ENCODE data around the gene ROR1. TPM values are rescaled to one million over a fixed set of nuclear protein-coding genes. Genes with fewer than 3 reads are reported as not detected.

The ROR1 gene
- total and polyA plus RNA-seq, 2 of the 4 experiments (the other 2 are of a cell fraction) = 4.4 to 10.0 TPM

DNA sequence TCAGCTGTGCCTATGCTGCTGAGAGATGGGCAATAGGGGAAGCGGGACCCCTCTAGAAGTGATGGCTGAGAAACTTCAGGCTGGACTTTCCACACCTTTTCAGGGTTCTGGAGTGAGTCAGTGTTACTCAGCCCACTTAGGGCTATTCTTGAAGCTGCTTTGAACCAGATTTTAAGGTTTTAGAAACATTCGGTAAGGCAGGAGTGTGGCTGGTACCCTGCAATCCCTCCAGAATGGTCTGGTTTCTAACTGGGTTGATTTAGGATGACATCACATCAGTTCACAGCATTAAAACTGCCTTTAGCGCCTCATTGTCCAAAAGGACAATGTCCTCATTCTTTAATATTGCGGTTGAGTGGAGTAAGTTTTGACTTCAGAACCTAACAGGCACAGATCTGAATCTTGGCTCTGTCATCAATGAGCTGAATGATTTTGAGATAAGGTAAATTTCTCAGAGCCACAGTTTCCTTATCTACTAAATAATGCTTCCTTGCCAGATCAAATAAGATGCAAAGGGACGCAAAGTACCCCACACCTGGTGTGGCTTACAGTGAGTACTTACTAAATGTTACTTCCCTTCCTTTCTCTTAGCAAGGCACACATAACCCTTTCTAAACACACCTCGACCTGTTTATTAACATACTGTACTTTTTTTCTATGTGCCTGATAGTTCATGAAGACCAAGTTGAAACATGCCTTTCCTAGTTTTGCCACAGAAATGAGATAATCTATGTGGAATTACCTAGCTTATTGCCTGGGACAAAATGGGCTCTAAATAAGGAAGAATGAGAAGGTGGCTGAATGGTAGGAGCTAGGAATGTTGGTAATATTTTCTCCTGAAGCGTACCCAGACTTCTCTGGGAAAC is 209.8 kb downstream of the ROR1 start:
- no peaks in the 10 kb centered on the region for H3K36me3 ChIP-seq (ENCODE audit: control insufficient read depth, insufficient read depth, low read length)
- H2BK20ac ChIP-seq (ENCODE audit: low read depth, low read length) = no peak overlapping the region
- 80% methylated on average over 1 of the region's 7 CpGs; no CpG with 5 or more reads in 1 of the 2 experiments for WGBS, 2 experiments (ENCODE audit: extremely low coverage in 2 of 2, insufficient read length in 1 of 2)
- H3K9ac ChIP-seq (ENCODE audit: low read depth, low read length) = no peak overlapping the region
- intact Hi-C loops (cut with micrococcal nuclease) (no loop called here), in situ Hi-C loops (cut with MboI; ENCODE audit: low sequenced_read_pairs) (no loop called here), dilution Hi-C loops (cut with HindIII; ENCODE audit: low sequenced_read_pairs, unreplicated experiment) (no loop called here)
- H3K9me1 ChIP-seq (ENCODE audit: insufficient read depth, low read length) = no peaks in the 10 kb centered on the region
- CTCF ChIA-PET = interaction anchor here (0.5 to 0.9 kb wide), 2 partner anchors 8 to 224 kb away, joined by 3 read pairs; no protein-coding TSS in a partner anchor
- H4K5ac ChIP-seq (ENCODE audit: low read depth, low read length) = no peak overlapping the region
- no peak overlapping the region for H3K4ac ChIP-seq (ENCODE audit: low read depth, low read length)
- H2AK5ac ChIP-seq (ENCODE audit: low read depth, low read length) = no peak overlapping the region
- H3K4me3 ChIP-seq (ENCODE audit: insufficient read depth, low read depth, low read length) = no peak overlapping the region
- H4K91ac ChIP-seq (ENCODE audit: insufficient read depth, low read depth, low read length) = no peak overlapping the region
- H2BK15ac ChIP-seq (ENCODE audit: low read depth, low read length) = no peak overlapping the region
- no peak overlapping the region for H2BK120ac ChIP-seq (ENCODE audit: low read depth, low read length)
- DNase-seq (no peak), ATAC-seq (ENCODE audit: low read depth) (no peak)
- H2AFZ ChIP-seq (replicated peaks; ENCODE audit: low read length, poor library complexity) = no peak overlapping the region
- no peak overlapping the region for H3K18ac ChIP-seq (ENCODE audit: low read depth, low read length)
- no peak overlapping the region for H3K4me2 ChIP-seq (ENCODE audit: low read depth, low read length)
- no peak overlapping the region for H3K27ac ChIP-seq (ENCODE audit: insufficient read depth, low read length)
- no peak overlapping the region for H2AK9ac ChIP-seq (replicated peaks; ENCODE audit: low read depth, low read length, poor library complexity)
- no peaks in the 10 kb centered on the region for H3K9me3 ChIP-seq (ENCODE audit: control insufficient read depth, insufficient read depth, low read length)
- no peaks in the 10 kb centered on the region for H4K20me1 ChIP-seq (ENCODE audit: insufficient read depth, low read length)
- H3K79me1 ChIP-seq (ENCODE audit: low read depth in 1 of 2, low read length in 2 of 2) = no peaks in the 10 kb centered on the region
- no peak overlapping the region for H2BK5ac ChIP-seq (ENCODE audit: low read depth, low read length, poor library complexity, severe bottlenecking)
- no peak overlapping the region for H3K23ac ChIP-seq (ENCODE audit: low read depth, low read length)
- H4K8ac ChIP-seq (ENCODE audit: low read depth in 2 of 2, low read length in 2 of 2) = no peak overlapping the region
- POLR2A ChIA-PET (ENCODE audit: unreplicated experiment) = no interaction called here
- H3K27me3 ChIP-seq (ENCODE audit: control insufficient read depth, insufficient read depth, low read length) = no peaks in the 10 kb centered on the region
- H3K56ac ChIP-seq (ENCODE audit: extremely low read depth, insufficient read depth, low read length) = no peak overlapping the region
- no TSS peak for BruUV-seq (replicated peaks)
- TF ChIP-seq, protein P1, sequence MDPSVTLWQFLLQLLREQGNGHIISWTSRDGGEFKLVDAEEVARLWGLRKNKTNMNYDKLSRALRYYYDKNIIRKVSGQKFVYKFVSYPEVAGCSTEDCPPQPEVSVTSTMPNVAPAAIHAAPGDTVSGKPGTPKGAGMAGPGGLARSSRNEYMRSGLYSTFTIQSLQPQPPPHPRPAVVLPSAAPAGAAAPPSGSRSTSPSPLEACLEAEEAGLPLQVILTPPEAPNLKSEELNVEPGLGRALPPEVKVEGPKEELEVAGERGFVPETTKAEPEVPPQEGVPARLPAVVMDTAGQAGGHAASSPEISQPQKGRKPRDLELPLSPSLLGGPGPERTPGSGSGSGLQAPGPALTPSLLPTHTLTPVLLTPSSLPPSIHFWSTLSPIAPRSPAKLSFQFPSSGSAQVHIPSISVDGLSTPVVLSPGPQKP (IDR thresholded peaks at IDR 0.05; ENCODE audit: borderline replicate concordance, low read depth, low read length) = no peak
- TF ChIP-seq, protein P2, sequence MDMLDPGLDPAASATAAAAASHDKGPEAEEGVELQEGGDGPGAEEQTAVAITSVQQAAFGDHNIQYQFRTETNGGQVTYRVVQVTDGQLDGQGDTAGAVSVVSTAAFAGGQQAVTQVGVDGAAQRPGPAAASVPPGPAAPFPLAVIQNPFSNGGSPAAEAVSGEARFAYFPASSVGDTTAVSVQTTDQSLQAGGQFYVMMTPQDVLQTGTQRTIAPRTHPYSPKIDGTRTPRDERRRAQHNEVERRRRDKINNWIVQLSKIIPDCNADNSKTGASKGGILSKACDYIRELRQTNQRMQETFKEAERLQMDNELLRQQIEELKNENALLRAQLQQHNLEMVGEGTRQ (IDR thresholded peaks at IDR 0.05; ENCODE audit: low read depth, low read length) = no peak
- TF ChIP-seq, protein P3, sequence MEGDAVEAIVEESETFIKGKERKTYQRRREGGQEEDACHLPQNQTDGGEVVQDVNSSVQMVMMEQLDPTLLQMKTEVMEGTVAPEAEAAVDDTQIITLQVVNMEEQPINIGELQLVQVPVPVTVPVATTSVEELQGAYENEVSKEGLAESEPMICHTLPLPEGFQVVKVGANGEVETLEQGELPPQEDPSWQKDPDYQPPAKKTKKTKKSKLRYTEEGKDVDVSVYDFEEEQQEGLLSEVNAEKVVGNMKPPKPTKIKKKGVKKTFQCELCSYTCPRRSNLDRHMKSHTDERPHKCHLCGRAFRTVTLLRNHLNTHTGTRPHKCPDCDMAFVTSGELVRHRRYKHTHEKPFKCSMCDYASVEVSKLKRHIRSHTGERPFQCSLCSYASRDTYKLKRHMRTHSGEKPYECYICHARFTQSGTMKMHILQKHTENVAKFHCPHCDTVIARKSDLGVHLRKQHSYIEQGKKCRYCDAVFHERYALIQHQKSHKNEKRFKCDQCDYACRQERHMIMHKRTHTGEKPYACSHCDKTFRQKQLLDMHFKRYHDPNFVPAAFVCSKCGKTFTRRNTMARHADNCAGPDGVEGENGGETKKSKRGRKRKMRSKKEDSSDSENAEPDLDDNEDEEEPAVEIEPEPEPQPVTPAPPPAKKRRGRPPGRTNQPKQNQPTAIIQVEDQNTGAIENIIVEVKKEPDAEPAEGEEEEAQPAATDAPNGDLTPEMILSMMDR (conservative IDR thresholded peaks at IDR 0.05; ENCODE audit: low read depth, low read length) = no peak
- TF ChIP-seq CEBPB (IDR thresholded peaks at IDR 0.05; ENCODE audit: low read depth, low read length) (no peak), CHD1 (IDR thresholded peaks at IDR 0.05; ENCODE audit: low read depth, low read length) (no peak), RFX5 (IDR thresholded peaks at IDR 0.05; ENCODE audit: low read depth, low read length) (no peak), BHLHE40 (IDR thresholded peaks at IDR 0.05; ENCODE audit: low read depth, low read length) (no peak), SMC3 (IDR thresholded peaks at IDR 0.05; ENCODE audit: low read depth, low read length) (no peak), MAFK (IDR thresholded peaks at IDR 0.05; ENCODE audit: low read depth, low read length) (no peak), RAD21 (IDR thresholded peaks at IDR 0.05; ENCODE audit: low read length) (no peak), POLR2A (IDR thresholded peaks at IDR 0.05; ENCODE audit: low read depth, low read length) (no peak), MXI1 (IDR thresholded peaks at IDR 0.05; ENCODE audit: borderline replicate concordance, low read depth, low read length) (no peak), RCOR1 (IDR thresholded peaks at IDR 0.05; ENCODE audit: insufficient replicate concordance, low read length) (no peak), FOS (IDR thresholded peaks at IDR 0.05; ENCODE audit: low read depth, low read length) (no peak), MAZ (IDR thresholded peaks at IDR 0.05; ENCODE audit: borderline replicate concordance, low read depth, low read length) (no peak)
- 0 out of 2 replicates have a peak overlapping the region, but pooled peaks have one; percentile 6 for H3K14ac ChIP-seq (replicated peaks; ENCODE audit: low read depth, low read length)
- peaks cover 5% of the 10 kb centered on the region for H3K4me1 ChIP-seq (ENCODE audit: control insufficient read depth, insufficient read depth, low read length)
